GM12801 (cell line): Measurements from ENCODE around the gene GIPC2.

ENCODE experiments used
- CTCF ChIP-seq: IDR thresholded peaks from one replicate; pipeline ENCODE4 v1.5.1; 2011; ENCODE audit warnings: control low read depth; ENCODE audit not compliant: insufficient read length; ENCODE audit errors: extremely low read depth

The GIPC2 gene

DNA sequence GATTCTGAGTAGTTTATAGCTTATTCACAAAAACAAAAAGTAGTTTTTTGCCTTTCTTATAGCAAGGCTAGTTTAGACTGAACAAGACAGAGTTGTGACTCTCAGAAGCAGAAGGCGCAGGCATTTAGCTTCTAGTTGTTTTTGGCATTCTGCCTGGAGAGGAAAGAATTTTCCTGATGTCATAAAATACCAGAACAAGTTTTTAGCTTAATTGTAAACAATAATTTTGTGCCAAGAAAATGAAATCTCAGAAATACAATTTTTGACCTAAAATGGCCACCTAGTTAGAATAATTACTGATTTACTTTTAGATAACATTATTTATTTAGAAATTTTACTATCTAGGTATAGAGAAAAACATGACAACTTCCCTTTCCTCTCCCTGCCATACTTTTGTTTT, 40.0 kb upstream of the GIPC2 start:
- TF ChIP-seq CTCF: no peak

DNA sequence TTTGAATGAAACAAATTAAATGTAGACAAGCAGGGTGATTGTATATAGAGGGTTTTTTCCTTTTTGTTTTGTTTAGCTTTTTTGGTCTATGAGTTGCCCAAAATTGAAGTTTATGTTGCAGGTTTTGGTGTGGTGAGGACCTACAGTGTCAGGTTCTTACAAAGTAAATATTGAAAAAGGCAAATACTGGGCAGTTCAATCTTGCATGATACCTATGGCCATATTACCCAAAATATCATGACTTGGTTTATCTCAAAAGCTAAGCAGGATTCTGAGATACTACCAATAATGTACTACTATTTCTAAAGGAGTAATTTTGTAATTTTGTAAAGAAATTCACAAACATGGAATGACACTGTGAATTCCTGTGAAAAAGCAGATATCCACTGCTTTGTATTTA, 39.2 kb upstream of the GIPC2 start:
- no peak for TF ChIP-seq CTCF

DNA sequence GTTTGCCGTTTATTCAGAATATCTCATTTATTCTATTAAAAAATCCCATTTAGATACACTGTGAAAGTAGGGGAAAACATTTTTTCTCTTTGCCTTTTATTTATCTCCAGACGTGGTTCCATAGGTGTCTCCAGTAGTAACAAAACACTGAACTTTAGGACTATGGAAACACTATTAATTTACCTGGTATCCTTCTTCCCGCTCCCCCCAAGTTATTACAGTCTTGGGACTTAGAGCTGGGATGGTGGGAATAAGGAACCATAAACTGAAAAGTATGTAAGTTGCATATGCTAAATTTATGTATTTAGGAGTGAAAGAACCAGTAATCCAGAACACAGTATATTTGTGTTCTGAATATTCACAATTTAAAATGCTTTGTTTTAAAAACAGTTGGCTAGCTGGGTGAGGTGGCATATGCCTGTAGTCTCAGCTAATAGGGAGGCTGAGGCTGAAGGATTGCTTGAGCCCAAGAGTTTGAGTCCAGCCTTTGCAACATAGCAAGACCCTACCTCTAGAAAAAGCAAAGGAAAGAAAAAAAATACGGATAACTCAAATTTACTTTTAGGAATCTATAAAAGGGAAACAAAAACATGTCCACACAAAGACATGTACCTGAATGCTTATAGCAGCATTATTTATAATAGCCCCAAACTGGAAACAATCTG, 38.0 kb upstream of the GIPC2 start:
- TF ChIP-seq CTCF: no peak

DNA sequence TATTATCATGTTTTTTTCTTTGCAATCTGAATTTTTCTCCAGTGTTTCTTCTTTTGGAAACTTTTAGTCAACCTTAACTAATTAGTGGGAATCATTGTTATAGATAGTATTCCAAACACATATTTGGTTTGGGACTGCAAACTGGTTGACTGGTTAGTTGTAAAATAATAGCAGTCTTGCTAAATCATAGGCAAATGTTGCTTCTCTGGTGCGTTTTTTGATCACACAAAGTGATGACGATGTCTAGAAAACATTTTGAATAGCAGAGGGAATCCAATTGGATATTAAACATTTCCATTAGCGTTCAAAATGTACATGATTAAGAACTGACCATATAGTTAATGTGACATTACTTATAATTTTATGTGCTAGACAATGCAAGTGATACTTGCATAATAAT, 36.5 kb upstream of the GIPC2 start:
- no peak for TF ChIP-seq CTCF

DNA sequence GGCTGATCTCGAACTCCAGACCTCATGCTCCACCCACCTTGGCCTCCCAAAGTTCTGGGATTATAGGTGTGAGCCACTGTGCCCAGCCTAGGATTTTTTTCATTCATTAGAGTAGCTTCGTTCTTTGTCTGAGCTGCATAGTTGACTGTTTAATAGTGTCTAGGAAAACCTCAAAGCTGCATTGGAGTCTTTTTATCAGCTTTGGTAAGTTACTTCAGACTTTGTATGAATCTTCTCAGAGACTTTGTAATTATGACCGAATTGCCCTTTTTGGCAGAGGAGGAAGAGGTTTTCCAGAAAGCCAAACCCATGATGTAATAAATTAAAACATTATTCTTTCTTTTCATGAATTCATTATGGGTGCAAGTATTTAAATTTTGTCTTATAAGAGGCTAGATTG, 35.9 kb upstream of the GIPC2 start:
- no peak for TF ChIP-seq CTCF

DNA sequence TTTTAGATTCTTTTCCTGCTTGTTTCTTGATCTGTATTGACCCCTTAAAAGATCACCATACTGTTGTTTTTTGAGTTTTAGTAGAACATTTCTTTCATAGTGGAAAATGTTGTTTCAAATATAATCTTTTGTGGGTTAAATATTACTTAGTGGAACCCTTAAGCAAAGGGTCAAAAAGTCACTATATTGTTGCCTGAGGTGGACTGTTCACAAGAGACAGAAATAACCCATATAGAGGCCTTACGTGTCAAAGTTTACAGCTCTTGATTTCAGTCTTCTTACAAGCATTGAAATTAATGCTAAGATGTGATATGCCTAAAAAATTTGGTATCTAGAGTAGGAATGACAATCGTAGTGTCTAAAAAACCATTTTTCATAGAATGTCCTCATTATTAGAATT, 34.7 kb upstream of the GIPC2 start:
- no peak for TF ChIP-seq CTCF

DNA sequence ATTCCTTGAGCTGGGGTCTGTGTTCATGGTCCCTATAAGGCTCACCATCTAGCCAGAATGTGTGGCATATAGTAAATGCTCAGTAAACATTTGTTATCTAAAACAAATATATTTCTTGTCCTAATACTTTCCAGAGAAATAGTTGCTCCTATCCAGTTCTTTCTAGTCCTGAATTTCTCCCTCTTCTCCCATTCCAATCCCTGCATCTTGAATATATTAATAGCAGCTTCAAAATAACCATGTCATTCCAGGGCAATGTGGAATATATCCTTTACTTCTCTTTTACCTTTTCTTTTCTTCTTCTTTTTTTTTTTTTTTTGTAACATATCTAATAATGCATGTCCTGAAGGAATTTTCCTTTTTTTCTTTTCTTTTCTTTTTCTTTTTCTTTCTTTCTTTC, 30.6 kb upstream of the GIPC2 start:
- TF ChIP-seq CTCF: no peak
